ENCODE results near the gene PRF1.
"Not testable (repeated sequence)": the region's sequence is repeated elsewhere in the genome, so short reads cannot be mapped to it uniquely, and the experiment has no call there.

The PRF1 gene

DNA sequence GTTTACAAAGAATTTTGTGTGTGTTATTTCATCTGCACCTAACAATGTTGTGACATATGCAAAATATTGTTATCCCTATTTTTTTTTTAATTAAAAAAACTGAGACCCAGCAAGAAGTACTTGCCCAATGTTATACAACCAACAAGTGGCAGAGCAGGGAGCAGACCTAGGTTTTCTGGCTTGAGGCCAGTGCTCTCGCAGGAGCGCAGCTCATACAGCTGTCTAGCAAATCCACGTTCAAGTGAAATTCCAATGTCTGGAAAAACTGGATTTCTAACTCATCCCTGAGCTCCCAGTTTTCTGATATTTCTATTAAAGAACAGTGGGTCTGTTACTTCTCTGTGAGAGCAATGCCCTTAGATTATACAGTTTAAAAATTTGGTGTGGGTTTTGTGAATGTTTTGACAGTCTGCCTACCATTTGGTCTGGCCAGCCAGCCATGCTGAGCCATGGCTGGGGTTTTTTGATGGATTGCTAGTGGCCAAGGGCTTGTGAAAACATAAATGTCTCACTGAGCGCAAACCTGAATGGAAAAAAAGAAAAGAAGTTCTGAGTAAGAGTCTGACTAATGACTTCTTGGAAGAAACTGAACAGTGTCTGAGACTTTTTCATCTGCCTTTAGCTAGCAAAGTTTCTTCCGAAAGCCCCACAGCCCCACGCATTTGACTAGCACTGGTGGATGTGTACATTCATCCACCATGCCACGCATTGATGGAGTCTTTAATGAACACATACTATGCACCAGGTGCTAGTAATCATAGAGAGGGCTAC lies 15.4 kb upstream of the PRF1 start:
- TF ChIP-seq, protein P1, sequence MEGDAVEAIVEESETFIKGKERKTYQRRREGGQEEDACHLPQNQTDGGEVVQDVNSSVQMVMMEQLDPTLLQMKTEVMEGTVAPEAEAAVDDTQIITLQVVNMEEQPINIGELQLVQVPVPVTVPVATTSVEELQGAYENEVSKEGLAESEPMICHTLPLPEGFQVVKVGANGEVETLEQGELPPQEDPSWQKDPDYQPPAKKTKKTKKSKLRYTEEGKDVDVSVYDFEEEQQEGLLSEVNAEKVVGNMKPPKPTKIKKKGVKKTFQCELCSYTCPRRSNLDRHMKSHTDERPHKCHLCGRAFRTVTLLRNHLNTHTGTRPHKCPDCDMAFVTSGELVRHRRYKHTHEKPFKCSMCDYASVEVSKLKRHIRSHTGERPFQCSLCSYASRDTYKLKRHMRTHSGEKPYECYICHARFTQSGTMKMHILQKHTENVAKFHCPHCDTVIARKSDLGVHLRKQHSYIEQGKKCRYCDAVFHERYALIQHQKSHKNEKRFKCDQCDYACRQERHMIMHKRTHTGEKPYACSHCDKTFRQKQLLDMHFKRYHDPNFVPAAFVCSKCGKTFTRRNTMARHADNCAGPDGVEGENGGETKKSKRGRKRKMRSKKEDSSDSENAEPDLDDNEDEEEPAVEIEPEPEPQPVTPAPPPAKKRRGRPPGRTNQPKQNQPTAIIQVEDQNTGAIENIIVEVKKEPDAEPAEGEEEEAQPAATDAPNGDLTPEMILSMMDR (IDR thresholded peaks at IDR 0.05; ENCODE audit: control insufficient read depth, insufficient read depth, low read depth, low read length, missing control alignments) = no peak
- peak; percentile 39 for DNase-seq (ENCODE audit: low read depth)
- no peak overlapping the region for H3K4me3 ChIP-seq (ENCODE audit: control insufficient read depth, low read depth, low read length)

DNA sequence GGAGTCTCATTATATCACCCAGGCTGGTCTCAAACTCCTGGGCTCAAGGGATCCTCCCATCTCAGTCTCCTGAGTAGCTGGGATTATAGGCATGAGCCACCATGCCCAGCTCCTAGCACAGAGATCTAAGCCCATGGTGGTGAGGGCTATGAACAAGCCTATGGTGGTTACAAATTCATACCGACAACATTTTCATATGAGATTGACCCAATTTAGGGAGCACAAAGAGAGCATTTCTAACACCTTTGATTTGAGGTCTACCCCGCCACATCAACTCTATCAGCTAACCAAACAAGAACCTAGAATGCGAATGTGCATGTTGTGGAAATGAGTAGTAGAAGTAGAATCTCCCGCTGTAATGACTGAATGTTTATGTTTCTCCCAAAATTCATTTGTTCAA lies 14.2 kb upstream of the PRF1 start:
- H3K4me3 ChIP-seq (ENCODE audit: control insufficient read depth, low read depth, low read length) = no peak overlapping the region
- DNase-seq (ENCODE audit: low read depth) = no peak
- TF ChIP-seq, protein P1 (IDR thresholded peaks at IDR 0.05; ENCODE audit: control insufficient read depth, insufficient read depth, low read depth, low read length, missing control alignments) = no peak

DNA sequence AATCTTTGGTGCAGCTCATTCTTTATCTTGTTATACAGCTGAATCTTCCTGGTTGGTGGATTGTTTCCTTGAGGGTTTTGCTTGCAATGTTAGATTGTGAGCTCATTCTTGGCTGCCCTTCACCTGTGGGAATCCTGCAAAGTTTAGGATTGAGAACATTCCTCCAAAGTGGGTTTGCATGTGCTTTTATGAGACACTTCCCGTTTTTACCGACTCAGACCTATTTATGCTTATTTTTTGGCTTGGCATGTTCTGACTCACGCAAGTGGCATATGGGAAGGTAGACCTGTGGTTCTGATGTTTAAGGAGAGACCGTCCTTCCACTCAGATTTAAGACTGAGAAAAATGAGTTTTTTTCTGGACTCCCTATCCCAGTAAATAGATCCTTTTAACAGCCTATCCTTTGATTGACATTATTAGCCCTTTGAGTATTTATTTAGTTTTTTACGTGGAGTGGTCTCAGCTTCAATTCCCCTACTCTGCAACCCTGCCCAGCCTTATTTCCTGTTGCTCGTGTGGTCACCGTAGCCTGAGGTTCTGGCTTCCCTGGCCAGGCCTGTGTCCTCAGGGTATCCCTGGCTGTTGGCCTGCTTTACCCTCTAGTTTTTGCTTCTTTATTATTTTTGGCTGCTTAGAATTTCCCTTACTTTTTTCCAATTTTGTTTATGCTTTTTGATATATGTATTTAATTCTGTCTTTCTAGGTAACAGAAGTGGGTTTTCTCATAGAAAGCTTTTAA lies 13.4 kb upstream of the PRF1 start:
- TF ChIP-seq, protein P1 (IDR thresholded peaks at IDR 0.05; ENCODE audit: control insufficient read depth, insufficient read depth, low read depth, low read length, missing control alignments) = no peak
- no peak for DNase-seq (ENCODE audit: low read depth)
- no peak overlapping the region for H3K4me3 ChIP-seq (ENCODE audit: control insufficient read depth, low read depth, low read length)

DNA sequence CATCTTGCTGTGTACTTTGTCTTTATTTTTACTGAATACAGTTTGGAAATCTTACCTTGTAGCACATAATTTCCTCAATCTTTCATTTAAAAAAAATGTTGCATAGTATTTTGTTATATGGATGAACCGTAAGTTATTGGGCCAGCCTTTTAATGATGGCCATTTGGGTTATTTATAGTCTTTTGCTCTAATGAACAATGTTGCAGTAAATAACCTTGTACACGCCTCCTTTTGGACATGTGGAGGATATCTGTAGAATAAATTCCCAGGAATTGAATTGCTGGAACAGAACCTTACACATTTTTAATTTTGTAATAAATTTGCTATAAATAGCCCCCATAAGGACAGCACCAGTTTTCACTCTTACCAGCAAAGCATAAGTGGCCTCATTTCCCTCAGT lies 12.7 kb upstream of the PRF1 start:
- DNase-seq (ENCODE audit: low read depth) = no peak
- H3K4me3 ChIP-seq (ENCODE audit: control insufficient read depth, low read depth, low read length) = no peak overlapping the region
- TF ChIP-seq, protein P1 (IDR thresholded peaks at IDR 0.05; ENCODE audit: control insufficient read depth, insufficient read depth, low read depth, low read length, missing control alignments) = no peak

DNA sequence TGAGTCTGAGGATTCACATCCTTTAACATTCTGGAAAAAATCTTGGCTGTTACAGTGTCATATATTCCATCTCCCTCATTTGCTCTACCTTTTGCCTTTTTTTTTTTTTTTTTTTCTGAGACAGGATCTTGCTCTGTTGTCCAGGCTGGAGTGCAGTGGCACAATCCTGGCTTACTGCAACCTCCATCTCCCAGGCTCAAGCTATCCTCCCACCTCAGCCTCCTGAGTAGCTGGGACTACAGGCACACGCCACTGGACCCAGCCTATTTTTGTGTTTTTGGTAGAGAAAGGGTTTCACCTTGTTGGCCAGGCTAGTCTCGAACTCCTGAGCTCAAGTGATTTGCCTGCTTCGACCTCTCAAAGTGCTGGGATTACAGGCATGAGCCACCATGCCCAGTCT lies 11.8 kb upstream of the PRF1 start:
- DNase-seq (ENCODE audit: low read depth); H3K4me3 ChIP-seq (ENCODE audit: control insufficient read depth, low read depth, low read length): not testable (repeated sequence)

DNA sequence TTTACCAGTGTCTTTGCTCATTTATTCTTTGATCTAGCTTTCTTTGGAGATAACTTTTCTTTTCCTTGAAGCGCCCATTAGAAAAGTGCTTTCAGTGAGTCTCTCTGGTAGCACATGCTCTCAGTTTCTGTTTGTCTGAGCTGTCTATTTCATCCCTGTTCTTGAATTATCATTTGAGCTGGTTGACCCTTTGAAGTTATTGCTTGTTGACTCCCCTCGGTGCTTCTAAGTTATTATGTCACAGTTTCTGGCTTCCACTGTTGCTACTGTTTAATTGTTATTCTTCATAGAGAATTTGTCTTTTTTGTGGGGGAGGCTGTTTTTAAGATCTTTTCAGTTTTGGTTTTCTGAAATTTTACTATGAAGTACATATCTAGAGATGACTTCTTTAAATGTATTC lies 11.4 kb upstream of the PRF1 start:
- TF ChIP-seq, protein P1 (IDR thresholded peaks at IDR 0.05; ENCODE audit: control insufficient read depth, insufficient read depth, low read depth, low read length, missing control alignments) = no peak
- H3K4me3 ChIP-seq (ENCODE audit: control insufficient read depth, low read depth, low read length) = no peak overlapping the region
- DNase-seq (ENCODE audit: low read depth) = no peak

DNA sequence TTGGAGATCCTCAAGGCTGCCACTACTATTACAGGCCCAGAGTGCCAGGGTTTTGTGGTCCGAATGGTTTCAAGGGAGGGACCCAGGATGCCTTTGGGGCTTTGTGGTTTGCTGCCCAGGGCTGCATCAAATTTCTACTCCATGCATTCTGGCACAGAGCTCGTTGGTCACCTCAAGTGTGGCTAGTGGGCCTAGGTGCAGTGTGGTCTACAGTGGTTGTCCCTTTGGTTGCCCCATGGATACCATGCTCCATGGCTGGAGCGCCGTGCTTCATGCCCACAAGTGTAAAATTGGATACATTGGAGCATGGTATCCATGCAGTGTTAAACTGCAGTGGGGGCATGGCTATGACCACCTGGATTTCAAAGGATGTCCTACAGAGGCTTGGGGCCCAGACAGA lies 5.4 kb upstream of the PRF1 start:
- TF ChIP-seq, protein P1 (IDR thresholded peaks at IDR 0.05; ENCODE audit: control insufficient read depth, insufficient read depth, low read depth, low read length, missing control alignments) = no peak
- H3K4me3 ChIP-seq (ENCODE audit: control insufficient read depth, low read depth, low read length) = no peak overlapping the region
- no peak for DNase-seq (ENCODE audit: low read depth)
